Measurements from ENCODE around the gene RPP25L. TPM values are rescaled to one million over a fixed set of nuclear protein-coding genes. Genes with fewer than 3 reads are reported as not detected.
A peak's percentile ranks its signal among the peaks of the same experiment; 100 is the strongest.

RPP25L gene
- total and polyA plus RNA-seq, 3 experiments from 2014 or later, result 34.5 to 39.0 (median 35.9) TPM

DNA sequence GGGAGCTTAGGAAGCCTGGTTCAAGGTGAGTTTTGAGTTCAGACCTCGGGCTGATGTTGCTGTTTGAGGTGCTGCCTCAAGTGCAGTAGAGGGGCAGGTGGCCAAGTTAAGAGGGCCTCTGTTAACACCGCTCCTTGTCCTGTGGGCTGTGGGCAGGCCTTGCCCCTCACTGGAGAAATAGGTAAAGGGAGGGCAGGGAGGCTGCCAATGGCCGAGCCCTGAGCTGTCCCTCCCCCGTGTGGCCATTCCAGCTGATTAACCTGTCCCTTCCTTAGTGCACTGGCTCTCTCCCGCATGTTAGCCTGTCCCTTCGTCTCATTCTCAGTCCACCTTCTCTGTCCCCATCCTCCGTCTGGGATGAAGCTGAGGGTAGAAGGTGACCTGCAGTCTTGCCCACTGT is 43.8 kb downstream of the RPP25L start:
- Histone ChIP-seq H3K36me3 (ENCODE audit: insufficient read depth, low read length) (no peaks in the 10 kb centered on the region), H3K4me1 (ENCODE audit: insufficient read depth, low read length) (no peaks in the 10 kb centered on the region), H3K9me3 (ENCODE audit: low read length) (no peaks in the 10 kb centered on the region), H3K27ac (ENCODE audit: low read depth, low read length) (no peak overlapping the region), H3K4me3 (ENCODE audit: low read length) (no peak overlapping the region), H3K27me3 (ENCODE audit: insufficient read depth, low read length, poor library complexity, severe bottlenecking) (peaks cover 2% of the 10 kb centered on the region)
- ChIA-PET POLR2A (no interaction called here), CTCF (no interaction called here)
- Mint-ChIP-seq H3K4me1 (no peaks in the 10 kb centered on the region), H3K4me3 (no peak overlapping the region), H3K27me3 (peaks cover 15 to 56% of the 10 kb centered on the region in 2 donors), H3K9me3 (peaks cover 0 to 2% (median 0%) of the 10 kb centered on the region in 5 donors), H3K27ac (peak overlapping the region in 1 of 8 donors; percentile 85), H3K36me3 (peaks cover 0 to 2% (median 0%) of the 10 kb centered on the region in 3 donors)
- DNase-seq, result no peak

DNA sequence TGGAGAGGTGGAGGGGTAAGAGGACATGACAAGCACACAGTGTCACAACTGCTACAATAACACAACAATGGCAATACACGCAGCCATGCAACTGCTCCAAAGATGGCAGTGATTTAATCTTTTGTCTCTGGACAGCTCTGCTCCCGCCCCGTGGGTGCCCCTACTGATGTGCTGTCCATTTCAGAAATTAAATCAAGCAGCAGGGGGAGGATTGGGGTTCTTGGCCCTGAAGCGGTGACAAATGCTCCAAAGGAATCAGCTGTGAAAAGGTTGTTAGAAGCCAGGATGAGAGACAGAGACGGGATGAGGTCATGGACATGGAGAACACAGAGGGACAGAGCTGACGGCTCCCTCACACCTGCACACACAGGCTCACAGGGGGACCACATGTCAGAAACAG is 44.9 kb downstream of the RPP25L start:
- H3K9me3 Mint-ChIP-seq, result peaks cover 0 to 5% (median 2%) of the 10 kb centered on the region in 5 donors
- peaks cover 0 to 2% (median 0%) of the 10 kb centered on the region in 3 donors for H3K36me3 Mint-ChIP-seq
- peaks cover 13 to 50% of the 10 kb centered on the region in 2 donors for H3K27me3 Mint-ChIP-seq
- no peaks in the 10 kb centered on the region for H3K27me3 ChIP-seq (ENCODE audit: insufficient read depth, low read length, poor library complexity, severe bottlenecking)
- H3K9me3 ChIP-seq (ENCODE audit: low read length), result peaks cover 4% of the 10 kb centered on the region
- H3K36me3 ChIP-seq (ENCODE audit: insufficient read depth, low read length), result no peaks in the 10 kb centered on the region
- ChIA-PET POLR2A (no interaction called here), CTCF (no interaction called here)
- no peak overlapping the region for H3K27ac Mint-ChIP-seq
- no peak overlapping the region for H3K4me3 ChIP-seq (ENCODE audit: low read length)
- no peak for DNase-seq
- H3K4me3 Mint-ChIP-seq, result no peak overlapping the region
- no peaks in the 10 kb centered on the region for H3K4me1 Mint-ChIP-seq
- H3K27ac ChIP-seq (ENCODE audit: low read depth, low read length), result no peak overlapping the region
- no peaks in the 10 kb centered on the region for H3K4me1 ChIP-seq (ENCODE audit: insufficient read depth, low read length)

DNA sequence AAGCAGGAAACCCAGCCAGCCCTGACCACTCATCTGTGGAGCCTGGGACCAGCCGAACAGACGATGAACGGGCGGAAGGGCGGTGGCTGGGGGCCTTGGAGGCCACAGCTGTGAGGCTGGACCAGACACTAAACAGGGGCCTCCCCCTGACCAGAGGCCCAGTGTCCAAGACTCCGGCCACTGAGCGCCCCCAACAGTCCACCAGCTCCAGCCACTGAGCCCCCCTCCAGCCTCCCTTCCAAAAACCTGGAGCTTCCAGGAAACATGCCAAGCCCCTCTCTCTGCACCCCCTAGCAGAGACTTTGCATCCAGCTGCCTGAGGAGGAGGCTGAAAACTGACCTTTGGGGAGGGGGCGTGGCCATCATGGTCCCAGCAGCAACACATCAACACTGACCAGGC is 45.6 kb downstream of the RPP25L start:
- no peaks in the 10 kb centered on the region for H3K4me1 Mint-ChIP-seq
- peaks cover 0 to 5% (median 2%) of the 10 kb centered on the region in 5 donors for H3K9me3 Mint-ChIP-seq

DNA sequence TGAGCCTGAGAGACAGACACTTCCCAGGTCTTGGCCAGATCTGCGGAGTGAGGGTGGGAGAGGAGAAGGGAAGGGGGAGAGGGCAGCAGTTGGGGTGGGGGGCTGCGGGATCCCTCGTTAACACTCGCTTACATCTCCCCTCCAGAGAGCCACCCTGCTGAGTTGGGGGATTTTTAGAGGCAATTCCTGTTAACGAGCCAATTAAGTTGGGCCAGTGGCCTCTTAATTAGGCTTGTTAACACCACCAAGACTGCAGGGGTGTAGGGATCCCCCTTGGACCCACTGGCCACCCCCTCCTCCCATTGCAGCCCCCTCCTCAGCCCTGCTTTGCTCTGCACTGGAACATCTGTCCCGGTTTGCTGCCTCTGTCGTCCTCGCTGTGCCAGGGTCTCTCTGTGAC is 46.0 kb downstream of the RPP25L start:
- Mint-ChIP-seq H3K9me3 (peaks cover 0 to 5% (median 2%) of the 10 kb centered on the region in 5 donors), H3K4me1 (no peaks in the 10 kb centered on the region), H3K27ac (peak overlapping the region in 1 of 8 donors; percentile 35), H3K27me3 (peaks cover 11 to 51% of the 10 kb centered on the region in 2 donors), H3K36me3 (peaks cover 0 to 2% (median 0%) of the 10 kb centered on the region in 3 donors), H3K4me3 (no peak overlapping the region)
- CTCF ChIA-PET, result no interaction called here
- Histone ChIP-seq H3K4me3 (ENCODE audit: low read length) (no peak overlapping the region), H3K27ac (ENCODE audit: low read depth, low read length) (no peak overlapping the region), H3K9me3 (ENCODE audit: low read length) (peaks cover 5% of the 10 kb centered on the region), H3K36me3 (ENCODE audit: insufficient read depth, low read length) (no peaks in the 10 kb centered on the region), H3K27me3 (ENCODE audit: insufficient read depth, low read length, poor library complexity, severe bottlenecking) (no peaks in the 10 kb centered on the region), H3K4me1 (ENCODE audit: insufficient read depth, low read length) (no peaks in the 10 kb centered on the region)
- POLR2A ChIA-PET, result no interaction called here
- no peak for DNase-seq

More for the DNA sequence above, 45.6 kb downstream of the RPP25L start:
- ChIA-PET CTCF (no interaction called here), POLR2A (no interaction called here)
- H3K4me1 ChIP-seq (ENCODE audit: insufficient read depth, low read length), result no peaks in the 10 kb centered on the region
- H3K27ac ChIP-seq (ENCODE audit: low read depth, low read length), result no peak overlapping the region
- peaks cover 0 to 2% (median 0%) of the 10 kb centered on the region in 3 donors for H3K36me3 Mint-ChIP-seq
- DNase-seq, result no peak
- no peak overlapping the region for H3K4me3 Mint-ChIP-seq
- H3K27me3 ChIP-seq (ENCODE audit: insufficient read depth, low read length, poor library complexity, severe bottlenecking), result no peaks in the 10 kb centered on the region
- H3K4me3 ChIP-seq (ENCODE audit: low read length), result no peak overlapping the region
- H3K27me3 Mint-ChIP-seq, result peaks cover 11 to 46% of the 10 kb centered on the region in 2 donors
- H3K36me3 ChIP-seq (ENCODE audit: insufficient read depth, low read length), result no peaks in the 10 kb centered on the region
- H3K27ac Mint-ChIP-seq, result no peak overlapping the region
- H3K9me3 ChIP-seq (ENCODE audit: low read length), result peaks cover 5% of the 10 kb centered on the region

DNA sequence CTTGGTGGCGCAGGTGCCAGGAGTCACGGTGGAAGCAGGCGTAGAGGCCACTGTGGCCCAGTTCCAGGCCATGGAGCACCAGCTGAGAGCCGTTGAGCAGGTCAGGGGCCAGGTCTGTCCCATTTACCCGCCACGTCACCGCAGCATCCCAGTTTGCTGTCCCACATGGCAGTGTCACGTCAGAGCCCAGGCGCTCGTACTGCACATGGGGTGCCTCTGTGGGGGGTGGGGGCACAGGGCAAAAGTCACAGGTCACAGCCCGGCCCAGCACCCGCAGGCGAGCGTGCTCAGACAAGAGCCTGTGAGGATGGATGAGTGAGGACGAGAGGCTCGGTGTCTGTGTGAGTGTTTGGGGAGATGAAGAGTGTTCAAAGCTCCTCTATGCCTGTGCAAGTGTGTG is 47.3 kb downstream of the RPP25L start:
- Mint-ChIP-seq H3K9me3 (peaks cover 0 to 5% (median 2%) of the 10 kb centered on the region in 5 donors), H3K4me1 (peaks cover 0 to 2% (median 0%) of the 10 kb centered on the region in 3 donors), H3K27me3 (peaks cover 11 to 51% of the 10 kb centered on the region in 2 donors), H3K36me3 (peaks cover 0 to 2% (median 0%) of the 10 kb centered on the region in 3 donors), H3K4me3 (no peak overlapping the region), H3K27ac (no peak overlapping the region)
- Histone ChIP-seq H3K4me1 (ENCODE audit: insufficient read depth, low read length) (no peaks in the 10 kb centered on the region), H3K4me3 (ENCODE audit: low read length) (no peak overlapping the region), H3K27ac (ENCODE audit: low read depth, low read length) (no peak overlapping the region), H3K36me3 (ENCODE audit: insufficient read depth, low read length) (no peaks in the 10 kb centered on the region), H3K27me3 (ENCODE audit: insufficient read depth, low read length, poor library complexity, severe bottlenecking) (no peaks in the 10 kb centered on the region), H3K9me3 (ENCODE audit: low read length) (peaks cover 5% of the 10 kb centered on the region)
- ChIA-PET POLR2A (no interaction called here), CTCF (no interaction called here)
- no peak for DNase-seq

DNA sequence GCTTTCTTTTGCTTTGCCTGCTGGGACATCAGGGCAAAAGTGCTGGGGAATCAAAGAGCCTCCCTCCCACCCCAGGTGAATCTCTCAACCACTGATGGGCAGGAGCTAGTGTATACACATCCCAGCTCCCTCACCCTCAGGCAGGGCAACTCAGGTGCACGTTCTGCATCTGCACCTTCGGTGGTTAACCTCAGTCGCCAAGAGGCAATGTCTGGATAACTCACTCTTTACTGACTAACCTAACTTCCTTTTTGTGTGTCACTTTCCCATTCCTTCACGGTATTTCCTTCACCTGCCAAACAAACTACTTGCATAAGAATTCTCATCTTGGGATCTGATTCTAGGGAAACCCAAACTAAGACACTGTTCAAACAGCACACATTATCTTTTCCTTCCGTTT is 48.6 kb downstream of the RPP25L start:
- Histone ChIP-seq H3K27ac (ENCODE audit: low read depth, low read length) (no peak overlapping the region), H3K4me3 (ENCODE audit: low read length) (no peak overlapping the region), H3K9me3 (ENCODE audit: low read length) (peaks cover 5% of the 10 kb centered on the region), H3K4me1 (ENCODE audit: insufficient read depth, low read length) (no peaks in the 10 kb centered on the region), H3K36me3 (ENCODE audit: insufficient read depth, low read length) (no peaks in the 10 kb centered on the region), H3K27me3 (ENCODE audit: insufficient read depth, low read length, poor library complexity, severe bottlenecking) (no peaks in the 10 kb centered on the region)
- Mint-ChIP-seq H3K4me1 (peaks cover 0 to 2% (median 0%) of the 10 kb centered on the region in 3 donors), H3K27me3 (peaks cover 13 to 56% of the 10 kb centered on the region in 2 donors), H3K9me3 (peaks cover 0 to 5% (median 2%) of the 10 kb centered on the region in 5 donors), H3K4me3 (no peak overlapping the region), H3K27ac (no peak overlapping the region), H3K36me3 (peaks cover 0 to 2% (median 0%) of the 10 kb centered on the region in 3 donors)
- no peak for DNase-seq
- POLR2A ChIA-PET, result no interaction called here
- CTCF ChIA-PET, result interaction anchor here (0.8 kb wide), 1 partner anchor 28 kb away, joined by 3 read pairs; no protein-coding TSS in a partner anchor

DNA sequence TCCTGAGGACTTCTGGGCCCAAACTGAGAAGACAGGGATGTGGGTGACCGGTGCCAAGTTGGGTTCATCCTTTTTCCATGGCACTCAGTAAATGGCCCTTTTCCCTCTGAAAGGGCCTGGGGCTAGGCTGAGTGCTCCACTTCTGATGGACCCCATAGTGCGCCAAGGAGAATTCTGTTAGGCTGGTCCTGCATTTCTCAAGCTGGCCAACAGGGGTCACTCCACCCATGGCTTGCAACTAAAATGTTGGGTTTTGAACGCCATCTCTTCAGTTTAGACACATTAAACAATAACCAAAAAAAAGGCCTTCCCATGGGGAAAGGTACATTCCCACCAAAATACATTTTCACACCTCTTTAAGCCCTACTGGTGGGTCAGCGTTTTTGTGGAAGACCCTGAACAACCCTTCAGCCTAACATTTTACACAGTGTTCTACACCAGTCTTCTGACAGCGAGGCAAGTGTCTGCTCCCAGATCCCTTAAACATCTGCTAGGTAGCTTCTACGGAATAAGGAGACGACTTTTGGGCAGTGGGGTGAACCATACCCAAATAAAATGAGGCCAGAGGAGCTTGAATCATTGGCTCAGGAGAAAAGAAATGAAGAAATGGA is 49.7 kb downstream of the RPP25L start:
- H3K27ac ChIP-seq (ENCODE audit: low read depth, low read length), result no peak overlapping the region
- Mint-ChIP-seq H3K4me3 (no peak overlapping the region), H3K27ac (no peak overlapping the region), H3K4me1 (peaks cover 0 to 2% (median 0%) of the 10 kb centered on the region in 3 donors), H3K27me3 (peaks cover 13 to 58% of the 10 kb centered on the region in 2 donors), H3K9me3 (peaks cover 0 to 5% (median 2%) of the 10 kb centered on the region in 5 donors), H3K36me3 (peaks cover 0 to 2% (median 0%) of the 10 kb centered on the region in 3 donors)
- H3K36me3 ChIP-seq (ENCODE audit: insufficient read depth, low read length), result no peaks in the 10 kb centered on the region
- ChIA-PET POLR2A (no interaction called here), CTCF (interaction anchor here (0.8 kb wide), 1 partner anchor 29 kb away, joined by 3 read pairs; no protein-coding TSS in a partner anchor)
- H3K4me1 ChIP-seq (ENCODE audit: insufficient read depth, low read length), result no peaks in the 10 kb centered on the region
- peaks cover 4% of the 10 kb centered on the region for H3K27me3 ChIP-seq (ENCODE audit: insufficient read depth, low read length, poor library complexity, severe bottlenecking)
- no peak for DNase-seq
- no peak overlapping the region for H3K4me3 ChIP-seq (ENCODE audit: low read length)
- H3K9me3 ChIP-seq (ENCODE audit: low read length), result peaks cover 5% of the 10 kb centered on the region

DNA sequence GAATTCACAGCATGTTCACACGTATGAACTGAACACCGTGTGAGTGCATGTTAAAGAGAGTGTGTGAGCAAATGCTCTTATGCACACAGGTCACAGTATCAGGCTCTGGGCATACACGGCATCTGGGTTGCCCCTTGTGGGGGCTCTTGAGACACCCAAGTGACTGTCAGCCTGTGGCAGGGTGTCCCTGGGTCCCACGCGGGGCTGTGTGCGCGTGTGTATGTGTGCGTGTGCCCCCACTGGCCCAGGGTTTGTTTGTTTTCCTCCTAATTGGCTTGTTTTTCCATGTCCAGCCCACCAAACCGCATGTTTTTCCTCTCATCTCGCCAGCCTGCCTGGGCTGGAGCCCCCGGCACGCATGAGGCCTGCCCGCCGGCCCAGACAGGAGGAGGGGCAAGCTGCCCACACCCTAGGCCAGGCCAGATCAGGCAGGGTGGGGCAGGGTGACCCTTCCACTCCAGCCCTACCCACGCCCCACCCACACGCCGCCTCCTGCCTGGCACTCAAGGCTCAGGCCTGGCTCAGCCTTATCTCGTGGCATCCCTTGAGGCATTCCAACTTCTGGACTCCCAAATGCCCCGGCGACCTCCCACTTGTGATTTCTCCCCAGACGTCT is 51.2 kb downstream of the RPP25L start:
- Mint-ChIP-seq H3K27ac (no peak overlapping the region), H3K9me3 (peaks cover 0 to 5% (median 2%) of the 10 kb centered on the region in 5 donors), H3K36me3 (peaks cover 0 to 2% (median 0%) of the 10 kb centered on the region in 3 donors), H3K4me1 (peaks cover 0 to 2% (median 0%) of the 10 kb centered on the region in 3 donors), H3K4me3 (no peak overlapping the region), H3K27me3 (peaks cover 13 to 60% of the 10 kb centered on the region in 2 donors)
- ChIA-PET CTCF (no interaction called here), POLR2A (no interaction called here)
- DNase-seq, result no peak
- Histone ChIP-seq H3K27me3 (ENCODE audit: insufficient read depth, low read length, poor library complexity, severe bottlenecking) (peaks cover 4% of the 10 kb centered on the region), H3K27ac (ENCODE audit: low read depth, low read length) (no peak overlapping the region), H3K4me1 (ENCODE audit: insufficient read depth, low read length) (no peaks in the 10 kb centered on the region), H3K4me3 (ENCODE audit: low read length) (no peak overlapping the region), H3K9me3 (ENCODE audit: low read length) (peaks cover 5% of the 10 kb centered on the region), H3K36me3 (ENCODE audit: insufficient read depth, low read length) (no peaks in the 10 kb centered on the region)

Measured in CD8-positive, alpha-beta memory T cell (primary cell).